Uterus (tissue), 4 donors: ENCODE results near the gene HLX. TPM values are rescaled to one million over a fixed set of nuclear protein-coding genes. Genes with fewer than 3 reads are reported as not detected.

Source experiments
- DNase-seq, 2 donors: peaks; one replicate each; pipeline ENCODE4 v3.0.0-alpha.2; 2019 to 2020
- H3K27ac ChIP-seq, 2 donors: fragments of 200-600 bp; sonication (generic); 1 replicate in 1 of 2; 2 replicates in 1 of 2; pipeline ENCODE4 v1.5.1; 2016 to 2018
- H3K27me3 ChIP-seq, 2 donors: fragments of 200-600 bp; sonication (generic); one replicate each; pipeline ENCODE4 v1.5.1; 2018 to 2019; ENCODE audit warnings: control low read depth in 1 of 2
- H3K36me3 ChIP-seq, 2 donors: fragments of 200-600 bp; sonication (generic); one replicate each; pipeline ENCODE4 v1.5.1; 2019; ENCODE audit warnings: control low read depth in 1 of 2
- H3K4me1 ChIP-seq, 2 donors: fragments of 200-600 bp; sonication (generic); one replicate each; pipeline ENCODE4 v1.5.1; 2018 to 2019; ENCODE audit warnings: control low read depth in 1 of 2
- H3K4me3 ChIP-seq, 2 donors: fragments of 200-600 bp; sonication (generic); 1 replicate in 1 of 2; 2 replicates in 1 of 2; pipeline ENCODE4 v1.5.1; 2018 to 2019; ENCODE audit warnings: mild to moderate bottlenecking in 1 of 2
- H3K9me3 ChIP-seq, 2 donors: fragments of 200-600 bp; sonication (generic); one replicate each; pipeline ENCODE4 v1.5.1; 2019; ENCODE audit warnings: control low read depth in 1 of 2
- POLR2A ChIP-seq, 2 donors: fragments of 450-650 bp; IDR thresholded peaks; one replicate each; pipeline ENCODE4 v1.6.1; 2016; ENCODE audit warnings: antibody characterized with exemption in 2 of 2, mild to moderate bottlenecking in 1 of 2, moderate library complexity in 1 of 2
- intact Hi-C: fragments of 100-400 bp; cut with DNase I; formaldehyde crosslinking; loops from one replicate; pipeline ENCODE4 v1.15.1; 2023; ENCODE audit warnings: low total_unique reads
- total RNA-seq, 4 donors: library from RNA; depleted of rRNA in 3 of 4; stranded (reverse); fragments of >200 nt in 3 of 4; gene quantifications; one replicate each; pipeline versions ENCODE4 v1.1.0 to v1.2.4, GENCODE V29; 2014 to 2023
- TF ChIP-seq, protein P1 (sequence below), 4 experiments: fragments of 200-600 bp in 2 of 4; fragments of 450-650 bp in 2 of 4; sonication (generic) in 2 of 4; IDR thresholded peaks; one replicate each; pipeline ENCODE4 v1.5.1; 2016 to 2019; ENCODE audit warnings: antibody characterized with exemption in 4 of 4, mild to moderate bottlenecking in 2 of 4, moderate library complexity in 1 of 4
- donor health status: DM: yes; HTN: yes; CAD: no.

Gene HLX
- total RNA-seq, 4 donors from 2014 or later = 0.26 to 35.9 (median 7.0) TPM

DNA sequence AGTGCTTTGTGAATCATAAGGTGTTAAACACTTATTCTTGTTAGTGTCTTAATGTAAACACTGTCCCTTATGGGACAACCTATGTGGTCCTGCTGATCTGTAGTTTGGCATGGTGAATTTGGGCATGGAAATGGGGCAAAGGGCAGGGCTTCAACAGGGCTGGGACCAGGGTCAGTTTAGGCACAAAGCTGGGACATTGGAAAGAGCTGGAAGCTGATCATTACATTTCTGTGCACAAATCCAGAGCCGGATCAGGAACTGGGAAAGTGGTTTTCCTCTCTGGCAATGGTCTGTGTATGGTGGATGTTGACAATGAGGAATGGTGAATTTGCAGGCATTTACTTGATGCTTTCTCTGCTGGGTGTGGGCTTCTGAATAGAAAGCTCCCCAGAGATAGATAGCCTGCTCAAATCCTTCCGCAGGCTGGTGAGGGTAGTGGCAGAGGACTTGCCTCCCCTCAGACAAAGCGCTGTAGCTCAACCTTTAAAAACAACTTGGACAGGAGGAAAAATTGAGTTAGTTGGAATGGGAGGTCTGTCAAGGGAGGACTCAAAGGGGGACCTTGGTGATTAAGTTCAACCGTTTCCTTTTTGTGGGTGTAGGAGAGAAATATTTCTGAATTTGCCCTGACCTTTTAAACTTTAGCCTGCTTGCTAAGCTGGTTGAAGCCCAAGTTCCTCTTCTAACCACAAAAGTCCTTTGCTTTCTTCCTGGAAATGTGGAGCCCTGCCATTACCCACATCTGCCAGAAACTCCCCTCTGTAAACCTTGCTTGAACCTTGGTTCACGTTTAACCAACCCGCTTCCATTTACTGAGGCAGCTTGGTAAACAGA lies 35.3 kb downstream of the HLX start:
- TF ChIP-seq, protein P1, sequence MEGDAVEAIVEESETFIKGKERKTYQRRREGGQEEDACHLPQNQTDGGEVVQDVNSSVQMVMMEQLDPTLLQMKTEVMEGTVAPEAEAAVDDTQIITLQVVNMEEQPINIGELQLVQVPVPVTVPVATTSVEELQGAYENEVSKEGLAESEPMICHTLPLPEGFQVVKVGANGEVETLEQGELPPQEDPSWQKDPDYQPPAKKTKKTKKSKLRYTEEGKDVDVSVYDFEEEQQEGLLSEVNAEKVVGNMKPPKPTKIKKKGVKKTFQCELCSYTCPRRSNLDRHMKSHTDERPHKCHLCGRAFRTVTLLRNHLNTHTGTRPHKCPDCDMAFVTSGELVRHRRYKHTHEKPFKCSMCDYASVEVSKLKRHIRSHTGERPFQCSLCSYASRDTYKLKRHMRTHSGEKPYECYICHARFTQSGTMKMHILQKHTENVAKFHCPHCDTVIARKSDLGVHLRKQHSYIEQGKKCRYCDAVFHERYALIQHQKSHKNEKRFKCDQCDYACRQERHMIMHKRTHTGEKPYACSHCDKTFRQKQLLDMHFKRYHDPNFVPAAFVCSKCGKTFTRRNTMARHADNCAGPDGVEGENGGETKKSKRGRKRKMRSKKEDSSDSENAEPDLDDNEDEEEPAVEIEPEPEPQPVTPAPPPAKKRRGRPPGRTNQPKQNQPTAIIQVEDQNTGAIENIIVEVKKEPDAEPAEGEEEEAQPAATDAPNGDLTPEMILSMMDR (IDR thresholded peaks at IDR 0.05) = no peak
- no peak for TF ChIP-seq POLR2A (IDR thresholded peaks at IDR 0.05)
- no peak for DNase-seq
- intact Hi-C loops = no loop called here

DNA sequence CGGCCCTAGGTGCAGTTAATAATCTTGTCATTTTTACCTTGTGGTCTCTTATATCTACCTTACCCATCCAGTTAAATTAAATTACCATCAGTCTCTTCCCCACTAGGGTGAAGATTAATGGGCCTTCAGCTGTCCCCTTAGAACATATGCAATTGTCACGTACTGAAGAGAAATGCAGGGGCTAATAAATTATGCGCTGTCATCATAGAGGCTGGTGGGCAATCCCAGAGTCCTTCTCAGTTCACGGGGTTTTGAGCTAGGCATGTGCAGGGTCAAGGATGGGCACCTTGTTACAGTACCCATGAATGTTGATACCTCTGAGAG lies 35.8 kb downstream of the HLX start:
- intact Hi-C loops = no loop called here
- Histone ChIP-seq H3K36me3 (no peaks in the 10 kb centered on the region), H3K4me1 (no peaks in the 10 kb centered on the region), H3K27ac (no peak overlapping the region), H3K9me3 (no peaks in the 10 kb centered on the region), H3K4me3 (no peak overlapping the region), H3K27me3 (peaks cover 0 to 14% of the 10 kb centered on the region in 2 donors)
- no peak for DNase-seq
- TF ChIP-seq, protein P1 (IDR thresholded peaks at IDR 0.05) = no peak
- no peak for TF ChIP-seq POLR2A (IDR thresholded peaks at IDR 0.05)

More for the DNA sequence above, 35.3 kb downstream of the HLX start:
- H3K4me3 ChIP-seq = no peak overlapping the region
- H3K9me3 ChIP-seq = no peaks in the 10 kb centered on the region
- H3K27me3 ChIP-seq = peaks cover 0 to 14% of the 10 kb centered on the region in 2 donors
- H3K27ac ChIP-seq = no peak overlapping the region
- no peaks in the 10 kb centered on the region for H3K36me3 ChIP-seq
- H3K4me1 ChIP-seq = no peaks in the 10 kb centered on the region

DNA sequence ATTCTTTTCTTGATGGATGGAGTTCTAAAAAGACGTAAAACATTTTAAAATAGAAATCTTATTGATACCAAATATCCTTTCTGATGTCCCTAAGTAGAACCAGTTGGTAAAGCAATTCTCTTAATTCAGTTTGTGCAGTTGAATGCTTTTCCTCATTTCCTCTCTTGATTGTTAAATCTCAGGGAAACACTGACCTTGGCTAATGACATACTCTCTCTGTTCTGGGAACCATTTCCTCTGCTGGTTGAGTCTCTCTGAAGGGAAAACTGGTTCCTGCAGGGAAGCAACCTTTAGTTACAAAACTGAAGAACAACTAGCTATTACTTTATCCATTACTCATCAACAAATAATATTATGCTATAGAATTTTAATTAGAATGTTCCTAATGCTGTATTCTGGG lies 36.7 kb downstream of the HLX start:
- H3K4me1 ChIP-seq = no peaks in the 10 kb centered on the region
- no peak for TF ChIP-seq POLR2A (IDR thresholded peaks at IDR 0.05)
- TF ChIP-seq, protein P1 (IDR thresholded peaks at IDR 0.05) = no peak
- H3K9me3 ChIP-seq = no peaks in the 10 kb centered on the region
- intact Hi-C loops = no loop called here
- no peak for DNase-seq
- H3K27ac ChIP-seq = no peak overlapping the region
- no peaks in the 10 kb centered on the region for H3K36me3 ChIP-seq
- peaks cover 0 to 14% of the 10 kb centered on the region in 2 donors for H3K27me3 ChIP-seq
- H3K4me3 ChIP-seq = no peak overlapping the region

DNA sequence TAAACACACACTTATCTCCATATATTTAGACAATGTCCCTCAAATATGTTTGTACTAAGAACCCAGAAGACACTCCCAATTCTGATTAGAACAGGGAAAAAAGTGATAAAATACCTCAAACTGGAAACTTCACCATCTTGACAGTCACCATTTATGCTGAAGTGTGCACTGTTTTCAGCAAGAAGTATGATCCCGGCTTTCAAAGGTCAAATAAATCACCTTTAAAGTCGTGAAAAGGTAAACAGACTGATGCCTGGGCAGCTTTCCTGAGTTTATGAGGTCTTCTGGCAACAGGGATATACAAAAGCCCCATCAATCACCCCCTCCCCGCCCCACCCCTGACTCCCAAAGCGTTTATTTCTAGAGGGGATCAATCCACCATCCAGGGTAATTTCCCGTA lies 37.9 kb downstream of the HLX start:
- Histone ChIP-seq H3K27ac (no peak overlapping the region), H3K4me1 (no peaks in the 10 kb centered on the region), H3K27me3 (peaks cover 0 to 12% of the 10 kb centered on the region in 2 donors), H3K4me3 (no peak overlapping the region), H3K9me3 (no peaks in the 10 kb centered on the region), H3K36me3 (no peaks in the 10 kb centered on the region)
- DNase-seq = no peak
- no peak for TF ChIP-seq POLR2A (IDR thresholded peaks at IDR 0.05)
- TF ChIP-seq, protein P1 (IDR thresholded peaks at IDR 0.05) = no peak
- intact Hi-C loops = no loop called here

DNA sequence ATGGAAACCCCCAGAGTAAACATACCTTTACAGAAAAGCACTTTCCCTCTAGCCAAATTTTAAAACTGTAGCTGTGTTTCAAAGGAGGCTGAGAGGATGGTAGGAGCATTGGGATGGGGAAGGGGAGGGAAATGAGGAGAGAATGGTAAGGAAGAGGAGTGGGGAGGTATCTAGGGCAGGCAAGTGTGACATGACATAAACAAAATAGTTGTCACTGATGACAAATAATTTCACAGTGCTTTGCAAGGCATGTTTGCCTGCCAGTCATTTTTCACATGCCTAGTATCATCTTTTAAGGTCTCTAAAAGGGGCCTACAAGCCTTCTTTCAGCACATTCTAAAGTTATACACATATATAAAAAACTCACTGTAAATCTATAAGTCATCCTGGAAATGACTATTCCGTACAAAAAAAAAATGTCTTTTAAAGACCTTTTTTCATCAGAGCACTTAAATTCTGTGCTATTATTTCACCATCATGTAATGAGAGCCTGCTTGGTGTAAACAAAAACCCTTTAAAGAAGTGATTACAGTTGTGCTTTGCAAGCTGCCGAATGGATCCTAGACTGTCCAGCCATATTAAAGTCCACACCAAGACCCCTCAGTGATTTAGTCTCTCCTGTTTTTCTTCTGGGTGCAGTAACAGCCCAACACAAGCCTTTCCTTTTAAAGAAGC lies 38.4 kb downstream of the HLX start:
- Histone ChIP-seq H3K4me3 (no peak overlapping the region), H3K36me3 (no peaks in the 10 kb centered on the region), H3K9me3 (no peaks in the 10 kb centered on the region), H3K4me1 (no peaks in the 10 kb centered on the region), H3K27me3 (peaks cover 0 to 9% of the 10 kb centered on the region in 2 donors), H3K27ac (no peak overlapping the region)
- intact Hi-C loops = no loop called here
- no peak for DNase-seq
- no peak for TF ChIP-seq POLR2A (IDR thresholded peaks at IDR 0.05)
- TF ChIP-seq, protein P1 (IDR thresholded peaks at IDR 0.05) = no peak
